Measurements from ENCODE around the gene FUT6. TPM values are rescaled to one million over a fixed set of nuclear protein-coding genes. Genes with fewer than 3 reads are reported as not detected.
"Not testable (repeated sequence)": the region's sequence is repeated elsewhere in the genome, so short reads cannot be mapped to it uniquely, and the experiment has no call there.

FUT6 gene
- total RNA-seq, 1 donor from 2014 or later: 4.7 TPM

GRCh38 chr19:5786593-5787408 lies 52.7 kb downstream of the FUT6 start:
- no peak for DNase-seq (ENCODE audit: low spot score)

- DNase-seq (ENCODE audit: low spot score): no peak
Measured at GRCh38 chr19:5785423-5785822, 54.1 kb downstream of the FUT6 start.

GRCh38 chr19:5784581-5785147 lies 54.8 kb downstream of the FUT6 start, which contains the start of gene PRR22:
Gene PRR22, minus strand, starts transcription at chr19:5784746. Its CDS starts 86 bp downstream, at chr19:5784660.
- DNase-seq (ENCODE audit: low spot score): no peak

GRCh38 chr19:5782945-5783919 lies 56.3 kb downstream of the FUT6 start:
- DNase-seq (ENCODE audit: low spot score): no peak

- no peak for DNase-seq (ENCODE audit: low spot score)
Measured at GRCh38 chr19:5782322-5782721, 57.2 kb downstream of the FUT6 start.

- DNase-seq (ENCODE audit: low spot score): not testable (repeated sequence)
Measured at GRCh38 chr19:5780916-5781315, 58.6 kb downstream of the FUT6 start.

Other genes with a start within 250 kb of the FUT6 start
- gene SAFB2, start 216.9 kb downstream of the FUT6 start, total RNA-seq: 105 TPM
- 90.0 TPM for gene SAFB, start 216.6 kb downstream of the FUT6 start, total RNA-seq
- gene MICOS13, start 159.2 kb downstream of the FUT6 start, total RNA-seq: 68.4 TPM
- gene HSD11B1L, start 158.7 kb downstream of the FUT6 start, total RNA-seq: 2.8 TPM
- gene RPL36, start 149.4 kb downstream of the FUT6 start, total RNA-seq: 962 TPM
- gene LONP1, start 119.6 kb downstream of the FUT6 start, total RNA-seq: 61.3 TPM
- not detected for gene CATSPERD, start 119.1 kb downstream of the FUT6 start, total RNA-seq
- 7.3 TPM for gene PRR22, start 55.0 kb downstream of the FUT6 start, total RNA-seq
- gene DUS3L, start 48.5 kb downstream of the FUT6 start, total RNA-seq: 41.2 TPM
- gene NRTN, start 34.6 kb downstream of the FUT6 start, total RNA-seq: 1.0 TPM
- 32.0 TPM for gene FUT3, start 11.7 kb upstream of the FUT6 start, total RNA-seq
- gene FUT5, start 30.8 kb upstream of the FUT6 start, total RNA-seq: not detected
- gene NDUFA11, start 64.1 kb upstream of the FUT6 start, total RNA-seq: 177 TPM
- gene VMAC, start 65.2 kb upstream of the FUT6 start, total RNA-seq: 9.6 TPM
- gene CAPS, start 74.6 kb upstream of the FUT6 start, total RNA-seq: 181 TPM
- 94.3 TPM for gene RANBP3, start 138.4 kb upstream of the FUT6 start, total RNA-seq

Data from ureter (tissue), 1 donor.